Cerebellar cortex (tissue), 1 donor: ENCODE data around the gene SHISAL2A.

Experiments
- DNase-seq: peaks from one replicate; pipeline ENCODE4 v3.0.0-alpha.2; 2015; ENCODE audit warnings: low spot score

Gene SHISAL2A

DNA sequence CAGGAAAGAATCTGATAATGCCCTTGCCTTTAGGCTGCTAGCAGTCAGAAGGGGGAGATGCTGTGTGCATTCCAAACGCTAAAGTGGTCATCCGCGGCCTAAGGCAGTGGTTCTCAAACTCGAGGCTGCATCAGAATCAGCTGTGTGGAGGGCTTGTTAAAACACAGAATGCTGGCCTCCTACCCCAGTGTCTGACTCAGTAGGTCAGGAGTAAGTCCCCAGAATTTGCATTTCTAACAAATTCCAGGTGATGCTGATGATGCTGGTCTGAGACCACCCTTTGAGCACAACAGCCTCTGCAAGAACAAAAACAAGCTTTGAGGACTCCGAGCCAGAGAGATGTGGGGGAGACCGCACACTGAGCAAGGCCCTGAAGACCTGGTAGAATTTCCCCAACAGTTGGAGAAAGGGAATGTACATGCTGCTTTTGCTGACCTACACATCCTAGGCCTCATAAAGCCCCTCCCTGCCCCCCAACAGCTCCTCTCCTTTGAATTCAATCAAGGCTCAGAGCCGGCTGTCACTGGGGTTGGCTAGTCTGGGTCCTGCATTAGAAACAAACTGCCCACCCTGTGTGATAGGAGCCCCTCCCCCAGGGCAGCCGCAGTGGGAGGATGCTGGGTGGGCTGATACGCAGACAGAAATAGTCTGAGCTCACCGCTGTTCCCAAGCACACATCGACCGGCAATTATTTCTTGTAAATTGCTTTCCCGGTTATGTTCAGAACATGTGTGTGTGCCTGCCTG, 27.1 kb downstream of the SHISAL2A start:
- DNase-seq = no peak

DNA sequence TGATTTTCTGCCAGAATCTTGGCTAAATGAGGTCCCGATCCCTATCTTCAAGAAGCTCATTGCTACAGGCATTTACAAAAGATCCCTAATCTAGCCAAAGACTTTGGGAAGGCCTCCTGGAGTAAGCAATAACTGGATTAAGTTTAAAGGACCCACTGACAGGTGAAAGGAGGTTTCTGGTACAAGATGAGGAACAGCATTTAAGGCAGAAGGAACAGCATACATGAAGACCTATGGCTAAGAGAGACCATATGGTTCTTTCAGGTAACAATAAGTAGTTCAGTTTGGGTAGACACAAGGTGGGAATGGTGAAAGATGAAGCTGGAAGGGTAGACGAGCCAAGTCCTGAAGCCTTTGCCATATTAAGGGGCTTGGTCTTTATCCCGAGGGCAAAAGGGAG, 27.8 kb downstream of the SHISAL2A start:
- DNase-seq = no peak

DNA sequence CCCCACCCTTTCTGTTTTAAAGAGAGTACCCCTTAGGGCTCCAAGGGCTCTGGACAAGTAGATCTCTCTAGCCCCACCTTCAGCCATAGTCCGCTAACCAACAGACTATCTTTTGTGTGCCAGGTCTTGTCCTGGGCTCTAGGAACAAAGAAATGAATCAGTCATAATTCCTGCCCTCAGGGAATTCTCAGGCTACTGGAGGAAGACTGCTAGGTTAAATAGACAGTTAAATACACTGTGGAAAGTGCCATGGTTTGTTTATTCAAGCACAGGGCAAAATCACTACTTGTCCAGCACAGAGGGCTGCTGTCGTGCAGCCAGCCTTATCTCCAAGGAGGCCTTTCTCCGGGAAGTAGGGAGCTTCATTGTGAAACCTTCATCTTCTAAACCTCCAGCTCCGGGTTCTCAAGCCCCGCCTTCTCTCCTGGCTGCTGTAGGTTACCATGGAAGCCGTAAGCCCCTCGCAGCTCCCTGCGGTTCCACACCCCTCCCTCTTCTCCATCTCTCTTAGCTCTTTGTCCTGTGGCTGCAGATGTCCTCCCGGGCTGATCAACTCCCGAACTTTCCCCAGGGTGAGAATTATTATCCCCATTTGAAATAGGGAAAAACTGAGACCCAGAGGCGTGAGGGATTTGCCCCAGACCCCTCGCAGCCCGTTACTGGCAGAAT, 29.8 kb downstream of the SHISAL2A start:
- no peak for DNase-seq

GRCh38 chr1:52663716-52664115, 30.7 kb downstream of the SHISAL2A start:
- DNase-seq = no peak

DNA sequence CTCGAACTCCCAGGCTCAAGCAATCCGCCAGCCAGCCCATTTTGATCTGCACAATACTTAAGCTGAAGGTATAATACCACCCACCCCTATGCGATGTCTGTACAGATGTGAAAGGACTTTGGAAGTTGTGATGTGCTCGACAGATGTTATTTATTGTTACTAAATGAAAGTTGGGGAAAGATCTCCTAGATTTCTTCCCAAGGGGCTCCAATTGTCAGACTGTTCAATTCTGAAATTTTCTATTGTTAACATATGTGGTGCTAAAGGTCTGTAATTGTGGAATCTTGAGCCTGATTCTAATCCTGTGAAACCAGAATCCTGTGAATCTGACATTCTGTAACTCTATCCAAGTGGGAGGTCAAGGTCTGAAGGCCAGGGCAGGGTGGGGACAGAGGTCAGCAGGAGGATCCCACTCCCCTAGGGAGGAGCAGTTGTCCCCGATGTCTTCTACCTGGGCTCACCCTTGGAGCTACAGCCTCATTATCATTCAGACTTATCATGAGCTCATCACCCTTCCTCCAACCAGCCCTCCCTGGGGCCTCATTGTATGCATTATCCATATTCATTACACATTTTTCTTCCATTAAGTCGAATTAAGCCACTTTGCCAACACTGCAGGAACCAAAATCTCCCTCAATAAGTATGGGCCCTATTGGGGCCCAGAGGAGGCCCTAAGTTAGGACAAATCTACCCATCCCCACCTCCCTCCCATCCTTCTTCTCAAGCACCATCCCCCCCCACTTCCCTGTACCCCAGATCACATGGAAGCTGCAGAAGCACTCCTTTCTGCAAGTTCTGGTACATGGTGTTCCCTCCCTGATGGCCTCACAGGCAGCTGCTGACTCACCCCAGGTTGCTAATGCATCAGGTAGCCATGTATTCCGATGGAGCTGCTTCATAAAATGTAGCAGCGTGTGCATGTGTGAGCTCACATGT, 32.3 kb downstream of the SHISAL2A start:
- DNase-seq = no peak

GRCh38 chr1:52667290-52667689, 34.3 kb downstream of the SHISAL2A start:
- no peak for DNase-seq

DNA sequence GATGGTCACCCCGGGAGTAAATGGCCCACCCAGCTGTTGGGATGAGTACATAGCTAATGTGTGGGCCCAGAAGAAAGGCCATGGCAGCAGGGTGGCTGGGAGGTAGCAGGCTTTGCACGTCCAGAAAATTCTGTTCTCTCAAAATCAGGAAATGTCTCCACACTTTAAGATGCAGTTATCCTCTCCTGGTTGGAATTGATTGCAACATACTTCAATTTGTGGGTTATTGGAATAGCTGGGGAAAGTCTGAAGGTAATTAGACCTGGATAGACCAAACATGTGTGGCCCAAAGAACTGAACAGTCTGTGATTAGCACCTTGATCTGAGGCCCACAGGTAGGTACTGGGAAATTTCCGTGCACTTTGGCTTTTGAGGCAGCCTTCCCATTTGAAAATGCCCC, 35.0 kb downstream of the SHISAL2A start:
- no peak for DNase-seq

DNA sequence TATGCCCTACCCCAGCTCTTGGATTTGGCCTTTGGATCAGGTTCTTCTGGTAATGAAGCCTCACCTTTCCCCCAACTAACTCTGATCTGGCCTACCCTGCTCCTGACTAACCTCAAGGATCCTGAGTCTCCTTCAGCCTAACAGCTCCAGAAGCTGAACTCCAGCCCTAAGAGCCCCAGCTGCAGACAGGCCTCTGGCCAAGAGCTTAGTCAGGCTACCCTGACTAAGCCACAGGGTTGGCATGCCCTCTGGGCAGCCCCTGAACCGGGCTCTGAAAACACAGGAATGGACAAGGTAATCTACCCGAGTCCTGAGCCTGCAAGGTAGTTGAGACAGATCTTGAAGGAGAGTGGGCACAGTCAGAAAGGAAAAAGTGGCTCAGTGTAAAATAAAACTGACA, 35.7 kb downstream of the SHISAL2A start:
- no peak for DNase-seq

DNA sequence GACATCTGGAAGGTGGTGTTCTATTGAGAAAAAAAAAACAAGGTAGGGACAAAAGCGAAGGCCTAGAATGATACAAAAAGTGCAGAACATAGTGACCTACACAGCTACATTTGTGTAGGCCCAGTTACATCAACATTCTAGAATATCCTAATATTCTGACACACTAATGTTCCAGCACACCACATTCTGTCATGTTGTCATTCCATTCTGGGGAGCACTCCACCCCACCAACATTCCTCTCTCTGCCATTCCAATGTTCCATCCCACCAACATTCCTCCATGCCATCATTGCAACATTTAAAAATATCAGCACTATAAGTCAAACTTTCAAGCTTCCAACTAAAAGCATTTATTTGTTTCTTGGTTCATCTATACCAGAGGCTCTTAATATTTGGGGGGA, 36.7 kb downstream of the SHISAL2A start:
- no peak for DNase-seq

DNA sequence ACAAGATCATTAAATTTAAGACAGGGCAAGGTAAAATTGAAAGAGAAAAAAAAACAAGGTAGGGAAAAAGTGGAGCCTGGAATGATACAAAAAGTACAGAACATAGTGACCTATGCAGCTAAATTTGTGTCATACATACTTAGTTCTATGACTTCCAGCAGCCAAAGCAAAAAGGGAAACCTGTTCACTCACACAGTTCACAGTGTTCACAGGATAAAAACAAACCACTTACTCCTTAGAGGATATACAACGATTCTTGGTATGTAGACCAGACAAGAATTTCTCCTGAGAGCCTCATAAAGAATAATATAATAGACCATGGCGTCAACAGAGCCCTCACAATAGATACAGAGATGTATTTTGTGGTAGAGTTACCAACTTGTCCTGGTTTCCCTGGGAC, 37.6 kb downstream of the SHISAL2A start:
- no peak for DNase-seq

- DNase-seq = peak; percentile 25
Measured at GRCh38 chr1:52672946-52673345, 40.0 kb downstream of the SHISAL2A start.

- DNase-seq = no peak
Measured at GRCh38 chr1:52673513-52673912, 40.5 kb downstream of the SHISAL2A start.

- DNase-seq = no peak
Measured at GRCh38 chr1:52674497-52675384, 41.8 kb downstream of the SHISAL2A start.

GRCh38 chr1:52676249-52676903, 43.4 kb downstream of the SHISAL2A start:
- DNase-seq = no peak

GRCh38 chr1:52677076-52677806, 44.3 kb downstream of the SHISAL2A start:
- DNase-seq = no peak

- no peak for DNase-seq
Measured at GRCh38 chr1:52679048-52679447, 46.1 kb downstream of the SHISAL2A start.

- DNase-seq = no peak
Measured at GRCh38 chr1:52679498-52679897, 46.5 kb downstream of the SHISAL2A start.

DNA sequence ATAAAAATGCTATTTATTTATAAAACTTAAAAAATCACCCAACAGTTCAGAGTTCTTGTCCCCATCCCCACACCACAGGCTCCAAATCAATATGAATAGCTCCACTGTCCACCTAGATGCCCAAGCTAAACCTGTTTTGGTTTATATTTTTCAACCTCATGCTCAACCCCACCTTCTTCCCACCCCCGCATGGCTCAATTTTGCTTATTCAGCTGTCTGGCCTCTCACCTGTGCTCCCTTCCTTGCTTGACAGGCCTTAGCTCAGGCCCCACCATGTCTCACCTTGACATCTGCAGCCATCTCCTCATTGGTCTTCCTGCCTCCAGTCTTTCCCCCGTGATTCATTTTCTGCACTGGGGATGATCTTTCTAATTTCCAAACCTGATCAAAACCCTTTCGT, 47.4 kb downstream of the SHISAL2A start:
- no peak for DNase-seq

GRCh38 chr1:52681136-52681535, 48.2 kb downstream of the SHISAL2A start:
- no peak for DNase-seq

DNA sequence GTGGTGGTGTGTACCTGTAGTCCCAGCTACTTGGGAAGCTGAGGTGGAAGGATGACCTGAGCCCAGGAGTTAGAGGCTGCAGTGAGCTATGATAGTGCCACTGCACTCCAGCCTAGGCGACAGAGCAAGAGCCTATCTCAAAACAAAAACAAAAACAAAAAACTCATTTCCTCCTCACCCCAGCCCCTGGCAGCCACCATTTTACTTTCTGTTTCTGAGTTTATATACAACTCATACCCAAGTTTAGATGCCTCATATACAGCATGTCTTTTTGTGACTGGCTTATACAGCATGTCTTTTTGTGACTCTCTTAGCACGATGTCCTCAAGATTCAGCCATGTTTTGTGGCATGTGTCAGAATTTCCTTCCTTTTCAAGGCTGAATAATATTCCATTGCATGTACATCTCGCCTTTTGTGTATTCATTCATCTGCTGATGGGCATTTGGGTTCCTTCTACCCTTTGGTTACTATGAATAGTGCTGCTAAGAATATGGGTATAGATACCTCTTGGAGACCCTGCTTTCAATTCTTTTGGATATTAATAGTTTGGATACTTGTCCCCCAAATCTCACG, 50.5 kb downstream of the SHISAL2A start:
- DNase-seq = no peak
